ENCODE results near the gene FAM120A.
A peak's percentile ranks its signal among the peaks of the same experiment; 100 is the strongest.

The FAM120A gene

GRCh38 chr9:93582115-93582514 is 130.6 kb downstream of the FAM120A start:
- H3K9me3 Mint-ChIP-seq = peaks cover 9% of the 10 kb centered on the region
- H3K27ac Mint-ChIP-seq = no peak overlapping the region
- TF ChIP-seq CTCF (IDR thresholded peaks at IDR 0.05; ENCODE audit: unreplicated experiment in 3 of 3) = no peak
- peaks cover 25% of the 10 kb centered on the region for H3K36me3 Mint-ChIP-seq (ENCODE audit: low read depth)
- no peaks in the 10 kb centered on the region for H3K27me3 Mint-ChIP-seq (ENCODE audit: low read depth)
- peaks cover 52% of the 10 kb centered on the region for H3K4me1 Mint-ChIP-seq
- no peak overlapping the region for H3K4me3 Mint-ChIP-seq

DNA sequence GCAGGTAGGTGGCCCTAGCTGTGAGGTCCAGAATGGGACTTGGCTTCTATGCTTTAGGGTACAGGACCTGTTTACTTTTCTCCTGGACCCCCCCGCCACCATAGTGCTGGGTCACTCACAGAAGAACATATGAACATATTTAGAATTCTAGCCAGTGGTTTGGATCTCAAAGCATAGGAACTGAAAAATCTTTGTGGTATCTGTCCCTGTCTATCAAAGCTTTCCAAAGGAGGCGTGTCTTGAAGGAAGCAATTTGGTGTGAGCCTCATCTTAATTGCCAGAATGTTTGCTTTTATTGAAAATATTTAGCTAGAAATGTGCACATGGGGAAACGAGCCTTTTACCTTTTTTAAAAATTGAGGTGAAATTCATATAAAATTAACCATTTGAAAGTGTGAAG is 131.1 kb downstream of the FAM120A start:
- Mint-ChIP-seq H3K4me1 (peaks cover 50% of the 10 kb centered on the region), H3K27me3 (ENCODE audit: low read depth) (no peaks in the 10 kb centered on the region), H3K9me3 (peaks cover 9% of the 10 kb centered on the region), H3K27ac (peak overlapping the region in 1 of 3 experiments; percentile 30), H3K36me3 (ENCODE audit: low read depth) (peaks cover 25% of the 10 kb centered on the region), H3K4me3 (no peak overlapping the region)
- no peak for TF ChIP-seq CTCF (IDR thresholded peaks at IDR 0.05; ENCODE audit: unreplicated experiment in 3 of 3)

GRCh38 chr9:93585259-93585658 is 133.8 kb downstream of the FAM120A start:
- Mint-ChIP-seq H3K27me3 (ENCODE audit: low read depth) (no peaks in the 10 kb centered on the region), H3K4me3 (no peak overlapping the region), H3K4me1 (peaks cover 39% of the 10 kb centered on the region), H3K36me3 (ENCODE audit: low read depth) (peaks cover 25% of the 10 kb centered on the region), H3K9me3 (peaks cover 9% of the 10 kb centered on the region), H3K27ac (no peak overlapping the region)
- TF ChIP-seq CTCF (IDR thresholded peaks at IDR 0.05; ENCODE audit: unreplicated experiment in 3 of 3) = no peak

GRCh38 chr9:93585695-93586094 is 134.2 kb downstream of the FAM120A start:
- H3K4me1 Mint-ChIP-seq = peaks cover 39% of the 10 kb centered on the region
- no peak for TF ChIP-seq CTCF (IDR thresholded peaks at IDR 0.05; ENCODE audit: unreplicated experiment in 3 of 3)
- H3K27ac Mint-ChIP-seq = no peak overlapping the region
- peaks cover 25% of the 10 kb centered on the region for H3K36me3 Mint-ChIP-seq (ENCODE audit: low read depth)
- H3K9me3 Mint-ChIP-seq = peaks cover 9% of the 10 kb centered on the region
- no peak overlapping the region for H3K4me3 Mint-ChIP-seq
- no peaks in the 10 kb centered on the region for H3K27me3 Mint-ChIP-seq (ENCODE audit: low read depth)

- H3K4me1 Mint-ChIP-seq = peaks cover 39% of the 10 kb centered on the region
- no peak for TF ChIP-seq CTCF (IDR thresholded peaks at IDR 0.05; ENCODE audit: unreplicated experiment in 3 of 3)
- H3K9me3 Mint-ChIP-seq = peaks cover 9% of the 10 kb centered on the region
- H3K27ac Mint-ChIP-seq = no peak overlapping the region
- H3K27me3 Mint-ChIP-seq (ENCODE audit: low read depth) = no peaks in the 10 kb centered on the region
- H3K36me3 Mint-ChIP-seq (ENCODE audit: low read depth) = peaks cover 25% of the 10 kb centered on the region
- H3K4me3 Mint-ChIP-seq = no peak overlapping the region
Measured at GRCh38 chr9:93586290-93587057, 135.0 kb downstream of the FAM120A start.

DNA sequence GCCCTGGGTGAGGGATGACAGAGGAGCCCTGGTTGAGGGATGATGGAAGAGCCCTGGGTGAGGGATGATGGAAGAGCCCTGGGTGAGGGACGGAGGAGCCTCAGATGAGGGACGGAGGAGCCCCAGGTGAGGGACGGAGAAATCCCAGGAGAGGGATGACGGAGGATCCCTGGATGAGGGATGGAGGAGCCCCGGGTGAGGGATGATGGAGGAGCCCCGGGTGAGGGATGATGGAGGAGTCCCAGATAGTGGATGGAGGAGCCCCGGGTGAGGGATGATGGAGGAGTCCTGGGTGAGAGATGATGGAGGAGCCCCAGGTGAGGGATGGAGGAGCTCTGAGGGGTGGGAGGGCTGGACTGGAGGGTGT is 135.8 kb downstream of the FAM120A start:
- H3K4me3 Mint-ChIP-seq = no peak overlapping the region

More for the DNA sequence above, 135.8 kb downstream of the FAM120A start:
- H3K9me3 Mint-ChIP-seq = peaks cover 9% of the 10 kb centered on the region
- peaks cover 25% of the 10 kb centered on the region for H3K36me3 Mint-ChIP-seq (ENCODE audit: low read depth)
- no peaks in the 10 kb centered on the region for H3K27me3 Mint-ChIP-seq (ENCODE audit: low read depth)
- no peak for TF ChIP-seq CTCF (IDR thresholded peaks at IDR 0.05; ENCODE audit: unreplicated experiment in 3 of 3)
- no peak overlapping the region for H3K27ac Mint-ChIP-seq
- peaks cover 37% of the 10 kb centered on the region for H3K4me1 Mint-ChIP-seq

Measured in nephron (organoid).